ENCODE measurements around the gene TDRKH.

DNA sequence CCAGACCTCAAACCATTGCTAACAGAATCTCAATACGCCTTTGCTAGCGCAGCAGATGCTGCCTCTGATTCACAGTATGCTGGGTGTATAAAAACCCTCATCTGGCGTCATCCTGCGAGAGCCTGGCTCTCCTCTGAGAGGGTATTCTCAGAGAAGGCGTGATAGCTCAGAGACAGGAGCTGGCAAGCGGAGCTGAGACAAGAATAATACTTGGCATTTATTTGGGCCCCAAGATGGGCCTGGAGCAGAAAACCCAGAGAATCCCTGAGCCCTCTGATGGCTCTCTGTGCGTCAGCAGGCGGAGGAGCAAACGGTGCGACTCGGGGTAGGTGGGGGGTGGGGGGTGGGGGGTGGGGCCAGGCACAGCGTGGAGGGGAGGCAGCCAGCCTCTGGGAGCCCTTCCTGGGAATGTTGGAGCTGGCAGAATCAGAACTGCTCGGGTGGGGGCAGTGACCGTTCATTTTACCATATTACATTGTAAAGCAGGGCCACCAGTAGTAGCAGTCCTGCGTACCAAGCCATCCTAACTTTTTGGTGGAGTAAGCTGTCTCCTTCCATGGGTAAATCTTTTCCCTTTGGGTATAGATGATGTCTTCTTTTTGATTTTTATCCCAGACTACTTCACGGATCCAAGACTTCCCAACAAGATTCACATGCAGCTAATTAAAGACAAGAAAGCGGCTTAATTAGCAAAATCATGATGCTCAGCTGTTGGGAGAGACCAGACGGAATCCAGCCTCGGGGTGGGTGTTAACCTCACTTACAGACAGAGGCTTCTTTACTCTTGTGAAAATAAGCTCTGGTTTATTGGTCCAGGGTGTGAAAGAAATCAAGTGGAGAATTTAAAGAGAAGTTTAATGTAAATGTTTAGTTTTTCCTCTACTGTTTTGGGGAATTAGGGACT lies 61.9 kb downstream of the TDRKH start:
- TF ChIP-seq, protein P1, sequence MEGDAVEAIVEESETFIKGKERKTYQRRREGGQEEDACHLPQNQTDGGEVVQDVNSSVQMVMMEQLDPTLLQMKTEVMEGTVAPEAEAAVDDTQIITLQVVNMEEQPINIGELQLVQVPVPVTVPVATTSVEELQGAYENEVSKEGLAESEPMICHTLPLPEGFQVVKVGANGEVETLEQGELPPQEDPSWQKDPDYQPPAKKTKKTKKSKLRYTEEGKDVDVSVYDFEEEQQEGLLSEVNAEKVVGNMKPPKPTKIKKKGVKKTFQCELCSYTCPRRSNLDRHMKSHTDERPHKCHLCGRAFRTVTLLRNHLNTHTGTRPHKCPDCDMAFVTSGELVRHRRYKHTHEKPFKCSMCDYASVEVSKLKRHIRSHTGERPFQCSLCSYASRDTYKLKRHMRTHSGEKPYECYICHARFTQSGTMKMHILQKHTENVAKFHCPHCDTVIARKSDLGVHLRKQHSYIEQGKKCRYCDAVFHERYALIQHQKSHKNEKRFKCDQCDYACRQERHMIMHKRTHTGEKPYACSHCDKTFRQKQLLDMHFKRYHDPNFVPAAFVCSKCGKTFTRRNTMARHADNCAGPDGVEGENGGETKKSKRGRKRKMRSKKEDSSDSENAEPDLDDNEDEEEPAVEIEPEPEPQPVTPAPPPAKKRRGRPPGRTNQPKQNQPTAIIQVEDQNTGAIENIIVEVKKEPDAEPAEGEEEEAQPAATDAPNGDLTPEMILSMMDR (IDR thresholded peaks at IDR 0.05; ENCODE audit: borderline replicate concordance, extremely low read depth, low read length, poor library complexity, severe bottlenecking): no peak
- no peak for TF ChIP-seq EZH2 (IDR thresholded peaks at IDR 0.05; ENCODE audit: borderline replicate concordance, low read depth, low read length, severe bottlenecking)

All from DND-41 (cell line).